ENCODE measurements around the gene DDX50.
"Not testable (repeated sequence)": the region's sequence is repeated elsewhere in the genome, so short reads cannot be mapped to it uniquely, and the experiment has no call there.

DDX50 gene

GRCh38 chr10:68901105-68901927 lies at the start of gene DDX50:
DDX50 (plus strand) TSS chr10:68901315; CDS start chr10:68901385, 70 bp downstream.
- peak; percentile 99 for DNase-seq

- DNase-seq = no peak
Measured at GRCh38 chr10:68856352-68856751, 44.8 kb upstream of the DDX50 start.

DNA sequence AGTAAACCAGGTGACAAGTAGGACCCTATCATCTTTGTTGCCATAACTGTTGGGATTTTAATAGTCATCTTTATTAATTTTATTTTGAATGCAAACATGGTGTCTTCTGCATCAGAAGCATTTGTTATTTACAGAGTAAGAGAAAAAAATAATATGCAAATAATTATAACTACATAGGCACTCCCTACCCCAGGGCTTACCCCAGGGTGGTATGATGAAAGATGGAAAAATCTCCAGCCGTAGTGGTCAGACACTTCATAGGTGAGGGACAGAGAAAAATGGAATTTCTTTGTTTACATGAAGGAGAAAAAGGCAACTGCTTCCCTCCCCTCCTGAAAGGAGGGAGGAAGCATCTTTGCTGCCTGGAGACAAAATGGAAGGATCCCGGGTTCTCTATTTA lies 44.1 kb upstream of the DDX50 start:
- DNase-seq = no peak

DNA sequence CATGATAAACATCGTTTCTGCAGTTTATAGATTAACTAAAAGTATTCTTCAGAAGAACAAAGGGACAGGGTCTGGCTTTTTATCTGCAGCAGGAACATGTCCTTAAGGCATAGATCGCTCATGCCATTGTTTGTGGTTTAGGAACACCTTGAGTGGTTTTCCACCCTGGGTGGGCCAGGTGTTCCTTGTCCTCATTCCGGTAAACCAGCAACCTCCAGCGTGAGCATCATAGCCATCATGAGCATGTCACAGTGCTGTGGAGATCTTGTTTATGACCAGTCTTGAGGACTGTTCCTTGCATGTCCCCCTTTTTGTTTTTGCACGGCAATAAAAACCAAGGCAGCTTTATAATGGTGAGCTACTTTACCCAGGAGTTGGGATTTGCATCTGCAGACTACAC lies 39.9 kb upstream of the DDX50 start:
- no peak for DNase-seq

GRCh38 chr10:68864611-68865010 lies 36.5 kb upstream of the DDX50 start:
- DNase-seq = no peak

- DNase-seq = not testable (repeated sequence)
Measured at GRCh38 chr10:68868173-68868572, 32.9 kb upstream of the DDX50 start.

GRCh38 chr10:68869623-68870022 lies 31.5 kb upstream of the DDX50 start:
- no peak for DNase-seq

DNA sequence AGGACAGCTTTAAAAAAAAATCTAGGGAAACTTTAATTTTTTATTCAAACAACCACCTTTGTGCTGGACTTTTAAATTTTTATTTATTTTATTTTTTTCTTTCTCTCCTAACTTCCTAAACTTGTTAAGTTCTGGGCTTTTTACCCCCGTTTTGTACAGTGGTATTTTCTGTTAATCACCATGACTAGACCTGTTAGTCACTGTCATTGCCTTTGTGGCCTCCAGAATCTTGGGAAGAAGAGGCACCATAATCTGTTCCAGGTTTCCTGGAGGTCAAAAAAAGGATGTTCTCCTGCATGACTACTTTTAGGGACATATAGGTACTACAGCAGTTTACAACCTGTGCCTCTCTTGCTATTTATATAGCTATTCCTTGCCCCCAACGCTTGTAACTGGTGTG lies 31.1 kb upstream of the DDX50 start:
- DNase-seq = no peak

GRCh38 chr10:68870545-68871104 lies 30.5 kb upstream of the DDX50 start:
- DNase-seq = no peak

DNA sequence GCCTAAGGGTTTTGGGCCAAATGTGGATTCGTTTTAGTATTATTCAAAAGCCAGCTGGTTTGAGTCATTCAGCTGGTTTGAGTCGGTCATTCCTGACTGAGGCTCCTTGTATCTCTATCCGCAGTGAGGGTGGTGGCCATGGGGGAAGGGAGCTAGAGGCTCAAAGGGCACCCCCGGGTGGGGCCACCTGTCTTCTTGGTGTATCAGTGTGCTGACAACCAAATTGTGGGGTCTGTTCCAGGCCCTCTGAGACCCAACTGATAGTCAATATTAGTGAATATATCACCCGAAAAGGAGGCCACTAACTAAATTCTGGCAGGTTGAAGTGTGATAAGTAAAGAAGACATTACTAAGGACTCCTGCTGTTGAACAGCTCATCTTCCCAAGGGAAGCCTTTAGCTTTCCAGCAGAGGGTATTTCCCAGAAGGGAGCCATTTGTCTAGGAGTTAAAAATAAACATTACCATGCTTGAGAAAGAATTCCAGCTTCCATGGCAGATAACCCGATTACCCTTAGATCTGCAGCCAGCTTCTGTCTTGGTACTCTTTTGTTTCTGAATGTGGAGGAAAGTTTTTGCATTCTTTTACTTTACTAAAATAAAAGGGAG lies 29.9 kb upstream of the DDX50 start:
- no peak for DNase-seq

GRCh38 chr10:68871731-68872342 lies 29.3 kb upstream of the DDX50 start:
- DNase-seq = no peak

DNA sequence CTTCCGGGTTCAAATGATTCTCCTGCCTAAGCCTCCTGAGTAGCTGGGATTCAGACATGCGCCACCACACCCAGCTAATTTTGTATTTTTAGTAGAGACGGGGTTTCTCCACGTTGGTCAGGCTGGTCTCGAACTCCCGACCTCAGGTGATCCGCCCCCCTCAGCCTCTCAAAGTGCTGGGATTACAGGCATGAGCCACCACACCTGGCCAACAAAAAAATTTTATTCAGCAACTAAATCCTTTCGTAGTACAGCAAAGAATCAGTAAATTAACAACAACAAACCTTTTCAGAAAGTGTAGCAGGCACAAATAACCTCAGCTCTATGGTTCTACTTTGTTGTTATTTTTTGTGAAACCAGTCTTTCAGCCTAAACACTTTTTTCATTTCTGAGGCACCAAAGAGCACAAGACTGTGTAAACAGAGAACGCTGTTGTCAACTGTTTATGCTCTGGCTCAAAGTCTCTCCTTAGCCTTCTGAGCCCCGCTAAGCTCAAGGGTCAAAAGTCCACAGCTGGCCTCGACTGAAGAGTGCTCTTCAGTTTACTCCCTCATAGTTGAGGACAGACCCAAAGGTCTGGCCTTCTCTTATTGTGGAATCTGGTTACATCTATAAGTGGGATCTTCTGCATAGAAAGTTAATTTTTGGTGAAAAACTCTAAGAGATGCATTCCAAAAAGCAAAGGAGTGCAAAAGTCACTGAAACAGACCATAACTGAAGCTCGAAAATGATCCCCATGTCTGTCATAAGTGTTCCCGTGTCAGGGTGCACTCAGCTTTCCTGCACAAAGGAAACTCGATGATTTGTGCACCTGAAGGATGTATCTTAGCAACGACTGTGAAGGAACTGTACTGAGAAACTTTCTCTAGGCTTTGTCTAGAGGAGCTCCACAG lies 24.6 kb upstream of the DDX50 start:
- DNase-seq = no peak

DNA sequence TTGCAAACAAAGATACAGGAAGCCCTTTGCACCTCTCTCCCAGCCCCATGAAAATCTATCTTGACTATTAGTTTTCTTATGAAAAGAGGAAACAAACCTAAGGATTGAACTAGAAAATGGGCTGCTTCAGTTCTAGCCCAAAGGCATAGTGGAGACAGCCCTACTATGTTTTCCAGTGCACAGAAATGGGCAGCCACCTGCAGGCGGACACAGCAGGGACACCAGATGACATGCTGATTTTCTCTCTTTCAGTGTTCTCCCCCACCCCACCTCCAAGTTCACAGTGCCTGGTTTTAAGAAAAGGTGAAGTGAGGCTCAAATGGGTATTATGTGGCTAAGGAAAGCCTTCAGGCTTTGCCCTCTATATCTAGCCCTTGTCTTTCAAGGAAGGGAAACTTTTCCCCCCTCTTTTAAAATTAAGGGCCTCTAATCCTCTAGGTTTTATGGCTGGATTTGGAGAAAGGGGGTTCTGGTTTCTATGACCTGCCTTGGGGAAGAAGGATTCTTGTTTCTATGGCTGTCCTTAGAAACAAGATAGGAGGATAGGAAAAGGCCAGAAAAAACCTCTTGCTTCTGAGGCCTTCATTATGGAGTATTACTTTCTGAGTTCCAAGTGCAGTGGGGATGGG lies 23.5 kb upstream of the DDX50 start:
- DNase-seq = no peak

GRCh38 chr10:68878496-68878895 lies 22.6 kb upstream of the DDX50 start:
- DNase-seq = no peak

DNA sequence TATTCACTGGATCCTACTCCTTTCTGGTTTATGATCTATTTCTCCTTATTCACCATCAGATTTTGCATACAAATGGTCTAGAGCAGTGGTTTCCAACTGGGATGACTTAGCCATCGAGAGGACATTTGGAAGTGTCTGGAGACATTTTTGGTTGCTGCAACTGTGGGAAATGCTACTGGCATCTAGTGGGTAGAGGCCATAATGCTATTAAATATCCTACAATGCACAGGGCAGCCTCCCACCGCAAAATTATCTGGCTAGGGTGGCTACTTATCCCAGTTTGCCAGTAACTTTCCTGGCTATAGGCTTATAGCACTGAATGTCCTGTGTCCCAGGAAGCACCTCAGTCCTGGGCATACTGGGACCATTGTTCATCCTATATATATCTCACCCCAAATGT lies 21.5 kb upstream of the DDX50 start:
- DNase-seq = no peak

DNA sequence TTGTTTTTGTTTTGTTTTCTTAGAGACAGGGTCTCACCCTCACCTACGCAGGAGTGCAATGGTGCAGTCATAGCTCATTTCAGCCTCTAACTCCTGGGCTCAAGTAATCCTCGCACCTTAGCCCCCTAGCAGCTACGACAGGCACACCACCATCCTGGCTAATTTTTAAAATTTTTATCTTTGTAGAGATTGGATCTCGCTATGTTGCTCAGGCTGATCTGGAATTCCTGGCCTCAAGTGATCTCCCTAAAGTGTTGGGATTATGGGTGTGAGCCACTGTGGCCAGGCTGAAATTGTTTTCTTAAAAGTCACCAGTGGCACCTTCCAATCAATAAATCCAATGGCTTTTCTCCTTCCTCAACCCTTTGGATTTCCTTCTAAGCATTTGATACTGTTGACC lies 20.9 kb upstream of the DDX50 start:
- DNase-seq = no peak

- no peak for DNase-seq
Measured at GRCh38 chr10:68895041-68895440, 6.1 kb upstream of the DDX50 start.

- DNase-seq = peak; percentile 75
Measured at GRCh38 chr10:68897336-68897741, 3.8 kb upstream of the DDX50 start.

GRCh38 chr10:68899186-68899745 lies 1.8 kb upstream of the DDX50 start:
- DNase-seq = no peak

GRCh38 chr10:68900427-68901104 lies 549 bp upstream of the DDX50 start:
- DNase-seq = no peak

DNA sequence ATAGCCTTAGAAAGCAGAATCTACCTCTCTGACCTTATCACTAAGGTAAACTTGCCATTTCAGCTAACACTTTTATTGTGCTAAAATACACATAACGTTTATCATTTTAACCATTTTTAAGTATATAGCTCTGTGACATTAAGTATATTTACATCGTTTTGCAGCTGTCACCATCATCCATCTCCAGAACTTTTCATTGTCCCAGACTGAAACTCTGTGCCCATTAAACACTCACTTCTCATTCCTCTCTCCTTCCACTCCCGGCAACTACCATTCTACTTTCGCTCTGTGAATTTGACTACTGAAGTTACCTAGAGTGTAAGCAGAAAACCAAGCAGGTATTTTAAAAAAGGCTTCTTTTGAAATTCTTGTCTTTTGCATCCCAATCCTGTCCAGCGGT lies 1.3 kb downstream of the DDX50 start:
- no peak for DNase-seq

All from islet precursor cell (in vitro differentiated cells).